Aorta (tissue), 5 donors: ENCODE data around the gene PTGIS. TPM values are rescaled to one million over a fixed set of nuclear protein-coding genes. Genes with fewer than 3 reads are reported as not detected.

ENCODE experiments used
- ATAC-seq: fragments of 200-7000 bp; cut with Tn5 transposase; one replicate; pipeline ENCODE4 v1.9.1; 2022; ENCODE audit warnings: moderate library complexity; ENCODE audit not compliant: low FRiP score
- DNase-seq, 2 donors: peaks; one replicate each; pipeline ENCODE4 v3.0.0-alpha.2; 2020
- H3K27ac ChIP-seq, 2 donors: one replicate each; pipeline ENCODE4 v1.5.1; 2013; ENCODE audit warnings: low read length in 2 of 2, mild to moderate bottlenecking in 2 of 2, moderate library complexity in 2 of 2, control low read depth in 1 of 2, inconsistent platforms in 1 of 2, low read depth in 1 of 2
- H3K27me3 ChIP-seq, 2 donors: one replicate each; pipeline ENCODE4 v1.6.1; 2013; ENCODE audit warnings: control low read depth in 1 of 2, low read length in 1 of 2, mild to moderate bottlenecking in 1 of 2, moderate library complexity in 1 of 2; ENCODE audit not compliant: insufficient read depth in 2 of 2, control insufficient read depth in 1 of 2
- H3K36me3 ChIP-seq, 2 donors: one replicate each; pipeline ENCODE4 v1.6.1; 2013; ENCODE audit warnings: control low read depth in 1 of 2, low read length in 1 of 2, mild to moderate bottlenecking in 1 of 2; ENCODE audit not compliant: insufficient read depth in 2 of 2, control insufficient read depth in 1 of 2
- H3K4me1 ChIP-seq, 2 donors: one replicate each; pipeline ENCODE4 v1.6.1; 2013; ENCODE audit warnings: low read length in 2 of 2, control low read depth in 1 of 2, mild to moderate bottlenecking in 1 of 2, moderate library complexity in 1 of 2; ENCODE audit not compliant: insufficient read depth in 2 of 2, control insufficient read depth in 1 of 2
- H3K4me3 ChIP-seq, 2 donors: one replicate each; pipeline ENCODE4 v1.5.1; 2013; ENCODE audit warnings: low read length in 2 of 2, control low read depth in 1 of 2, mild to moderate bottlenecking in 1 of 2
- H3K9me3 ChIP-seq: one replicate; pipeline ENCODE4 v1.6.1; 2013; ENCODE audit warnings: mild to moderate bottlenecking, low read length; ENCODE audit not compliant: control insufficient read depth
- WGBS, 2 donors: extraction: QIAGEN DNeasy Blood & Tissue Kit; methylation state at CpG; one replicate each; pipeline ENCODE4 v1.1.7; 2013; 5-methylcytosine and 5-hydroxymethylcytosine counted together
- intact Hi-C, 2 donors: fragments of 100-400 bp; cut with DNase I; formaldehyde crosslinking; loops; one replicate each; pipeline versions ENCODE4 v1.14.2 to v1.15.0; 2022
- polyA plus RNA-seq, 2 donors: library from polyadenylated mRNA; stranded (reverse); fragments of 200-250 nt; gene quantifications; one replicate each; pipeline ENCODE4 v1.2.3, GENCODE V29; 2013
- total RNA-seq, 2 donors: library from RNA; stranded (reverse); fragmentation: NEBNext Ultra II Directional; extraction: Animal tissue kit (Norgen Biotek cat#: 25700); gene quantifications; one replicate each; pipeline ENCODE4 v1.2.1, GENCODE V29; 2021
- donor health status: healthy with polysubstance abuse.
- donor health status: Bipolar disorder and iron deficiency.
- donor health status: DM: no; HTN: no; CAD: no.
- donor health status: DM: no; HTN: no; CAD: no.
- donor health status: DM: yes; HTN: yes; CAD: no.

Gene PTGIS
- total and polyA plus RNA-seq, 4 donors, result 53.6 to 637 (median 233) TPM

- Histone ChIP-seq H3K4me3 (no peak overlapping the region), H3K27me3 (no peaks in the 10 kb centered on the region), H3K27ac (peak overlapping the region; percentile 73 to 84), H3K4me1 (peaks cover 0 to 4% of the 10 kb centered on the region in 2 donors), H3K36me3 (no peaks in the 10 kb centered on the region), H3K9me3 (no peaks in the 10 kb centered on the region)
- DNase-seq, result no peak
- intact Hi-C loops, result loop anchor here in 1 of 2 donors (2.0 kb wide), 1 partner anchor 31 kb away; no protein-coding TSS in a partner anchor
- peak; percentile 46 for ATAC-seq
- 45 to 55% methylated on average over 4 of the region's 4 CpGs for WGBS, 2 donors
Measured at GRCh38 chr20:49591217-49591865, 23.4 kb upstream of the PTGIS start.

- peak overlapping the region; percentile 77 to 83 for H3K27ac ChIP-seq
- H3K4me1 ChIP-seq, result peaks cover under 1 to 4% of the 10 kb centered on the region in 2 donors
- H3K4me3 ChIP-seq, result no peak overlapping the region
- intact Hi-C loops, result loop anchor here in 1 of 2 donors (2.0 kb wide), 1 partner anchor 30 kb away; no protein-coding TSS in a partner anchor
- ATAC-seq (no peak), DNase-seq (no peak)
- H3K9me3 ChIP-seq, result no peaks in the 10 kb centered on the region
- no peaks in the 10 kb centered on the region for H3K27me3 ChIP-seq
- H3K36me3 ChIP-seq, result no peaks in the 10 kb centered on the region
- 70 to 74% methylated on average over 8 of the region's 8 CpGs for whole genome bisulfite sequencing, 2 donors
Measured at GRCh38 chr20:49590163-49591017, 22.5 kb upstream of the PTGIS start.

- intact Hi-C loops, result loop anchor here in 1 of 2 donors (2.0 kb wide), 1 partner anchor 29 kb away; no protein-coding TSS in a partner anchor
- H3K4me1 ChIP-seq, result peaks cover 4 to 5% of the 10 kb centered on the region in 2 donors
- WGBS, 2 donors, result 90 to 91% methylated on average over 6 of the region's 6 CpGs
Measured at GRCh38 chr20:49589747-49590146, 21.8 kb upstream of the PTGIS start.

GRCh38 chr20:49587111-49587570 is 19.2 kb upstream of the PTGIS start:
- Histone ChIP-seq H3K27me3 (no peaks in the 10 kb centered on the region), H3K9me3 (no peaks in the 10 kb centered on the region), H3K27ac (peak overlapping the region in 1 of 2 donors; percentile 78), H3K4me1 (peaks cover 4 to 8% of the 10 kb centered on the region in 2 donors), H3K36me3 (no peaks in the 10 kb centered on the region), H3K4me3 (no peak overlapping the region)
- DNase-seq, result no peak
- ATAC-seq, result no peak
- WGBS, 2 donors, result 7% methylated on average over 10 of the region's 10 CpGs
- intact Hi-C loops, result no loop called here

More at GRCh38 chr20:49589747-49590146, 21.8 kb upstream of the PTGIS start:
- H3K27ac ChIP-seq, result peak overlapping the region in 1 of 2 donors; percentile 83
- ATAC-seq (no peak), DNase-seq (no peak)
- no peaks in the 10 kb centered on the region for H3K27me3 ChIP-seq
- no peak overlapping the region for H3K4me3 ChIP-seq
- no peaks in the 10 kb centered on the region for H3K9me3 ChIP-seq
- no peaks in the 10 kb centered on the region for H3K36me3 ChIP-seq

GRCh38 chr20:49585585-49586245 is 17.8 kb upstream of the PTGIS start:
- H3K27ac ChIP-seq, result peak overlapping the region; percentile 75 to 91
- peaks cover 4 to 8% of the 10 kb centered on the region in 2 donors for H3K4me1 ChIP-seq
- no peaks in the 10 kb centered on the region for H3K27me3 ChIP-seq
- no peaks in the 10 kb centered on the region for H3K9me3 ChIP-seq
- H3K4me3 ChIP-seq, result no peak overlapping the region
- ATAC-seq (no peak), DNase-seq (no peak)
- intact Hi-C loops, result no loop called here
- H3K36me3 ChIP-seq, result no peaks in the 10 kb centered on the region
- whole genome bisulfite sequencing, 2 donors, result 31 to 36% methylated on average over 9 of the region's 9 CpGs

- Histone ChIP-seq H3K4me3 (no peak overlapping the region), H3K27ac (peak overlapping the region; percentile 33 to 91), H3K27me3 (no peaks in the 10 kb centered on the region), H3K9me3 (no peaks in the 10 kb centered on the region), H3K4me1 (peaks cover 4 to 10% of the 10 kb centered on the region in 2 donors), H3K36me3 (no peaks in the 10 kb centered on the region)
- intact Hi-C loops, result no loop called here
- no peak for DNase-seq
- WGBS, 2 donors, result 78 to 79% methylated on average over 14 of the region's 14 CpGs
- ATAC-seq, result no peak
Measured at GRCh38 chr20:49584418-49585382, 16.8 kb upstream of the PTGIS start.

- peak overlapping the region; percentile 8 to 77 for H3K27ac ChIP-seq
- no peak overlapping the region for H3K4me3 ChIP-seq
- H3K27me3 ChIP-seq, result no peaks in the 10 kb centered on the region
- H3K36me3 ChIP-seq, result no peaks in the 10 kb centered on the region
- intact Hi-C loops, result no loop called here
- H3K9me3 ChIP-seq, result no peaks in the 10 kb centered on the region
- 17% methylated on average over 12 of the region's 12 CpGs for WGBS, 2 donors
- ATAC-seq (peak; percentile 84), DNase-seq (peak; percentile 85 to 88)
- H3K4me1 ChIP-seq, result peaks cover 4 to 10% of the 10 kb centered on the region in 2 donors
Measured at GRCh38 chr20:49583669-49584417, 15.9 kb upstream of the PTGIS start.
